ENCODE results near the gene SVIL. TPM values are rescaled to one million over a fixed set of nuclear protein-coding genes. Genes with fewer than 3 reads are reported as not detected.

SVIL gene
- total and polyA plus RNA-seq, 2 donors, result 11.5 to 25.8 TPM

DNA sequence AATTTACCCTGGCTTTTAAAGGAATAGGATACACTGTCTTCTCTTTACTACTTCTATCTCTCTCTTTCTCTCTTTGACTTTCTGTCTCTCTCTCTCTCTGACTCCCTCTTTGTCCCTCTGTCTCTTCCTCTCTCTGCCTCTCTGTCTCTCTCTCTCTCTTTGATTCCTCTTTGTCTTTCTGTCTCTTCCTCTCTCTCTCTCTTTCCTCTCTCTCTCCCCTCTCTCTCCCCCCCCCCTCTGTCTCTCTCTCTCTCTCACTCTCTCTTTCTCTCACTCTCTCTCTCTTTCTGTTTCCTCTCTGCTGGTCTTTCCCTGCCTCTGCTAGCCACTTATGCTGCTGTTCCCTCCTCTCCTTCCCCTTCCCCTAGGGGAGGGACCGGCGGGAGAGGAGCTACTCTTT is 196.9 kb downstream of the SVIL start:
- Histone ChIP-seq H3K9me3 (ENCODE audit: control insufficient read depth in 2 of 2, insufficient read depth in 1 of 2, low read length in 1 of 2) (peaks cover 0 to 23% of the 10 kb centered on the region in 2 donors), H3K27ac (ENCODE audit: low read depth in 1 of 2, low read length in 1 of 2) (no peak overlapping the region), H3K27me3 (ENCODE audit: control insufficient read depth in 2 of 2, insufficient read depth in 1 of 2, low read length in 1 of 2) (no peaks in the 10 kb centered on the region), H3K4me1 (ENCODE audit: control insufficient read depth in 2 of 2, insufficient read depth in 2 of 2, low read length in 2 of 2) (no peaks in the 10 kb centered on the region), H3K36me3 (ENCODE audit: control insufficient read depth in 2 of 2, insufficient read depth in 2 of 2, low read length in 1 of 2) (no peaks in the 10 kb centered on the region), H3K4me3 (ENCODE audit: low read length in 2 of 2) (no peak overlapping the region)
- no peak for DNase-seq (ENCODE audit: low read depth in 6 of 9, low spot score in 9 of 9)
- 100% methylated on average over 2 of the region's 2 CpGs for WGBS

GRCh38 chr10:29435809-29436501 is 198.8 kb downstream of the SVIL start:
- Histone ChIP-seq H3K36me3 (ENCODE audit: control insufficient read depth in 2 of 2, insufficient read depth in 2 of 2, low read length in 1 of 2) (no peaks in the 10 kb centered on the region), H3K4me3 (ENCODE audit: low read length in 2 of 2) (no peak overlapping the region), H3K27me3 (ENCODE audit: control insufficient read depth in 2 of 2, insufficient read depth in 1 of 2, low read length in 1 of 2) (no peaks in the 10 kb centered on the region), H3K4me1 (ENCODE audit: control insufficient read depth in 2 of 2, insufficient read depth in 2 of 2, low read length in 2 of 2) (no peaks in the 10 kb centered on the region), H3K9me3 (ENCODE audit: control insufficient read depth in 2 of 2, insufficient read depth in 1 of 2, low read length in 1 of 2) (peaks cover 0 to 23% of the 10 kb centered on the region in 2 donors), H3K27ac (ENCODE audit: low read depth in 1 of 2, low read length in 1 of 2) (no peak overlapping the region)
- WGBS, result 96% methylated on average over 6 of the region's 6 CpGs
- no peak for DNase-seq (ENCODE audit: low read depth in 6 of 9, low spot score in 9 of 9)

- Histone ChIP-seq H3K36me3 (ENCODE audit: control insufficient read depth in 2 of 2, insufficient read depth in 2 of 2, low read length in 1 of 2) (no peaks in the 10 kb centered on the region), H3K27me3 (ENCODE audit: control insufficient read depth in 2 of 2, insufficient read depth in 1 of 2, low read length in 1 of 2) (no peaks in the 10 kb centered on the region), H3K27ac (ENCODE audit: low read depth in 1 of 2, low read length in 1 of 2) (no peak overlapping the region), H3K4me3 (ENCODE audit: low read length in 2 of 2) (no peak overlapping the region), H3K4me1 (ENCODE audit: control insufficient read depth in 2 of 2, insufficient read depth in 2 of 2, low read length in 2 of 2) (no peaks in the 10 kb centered on the region), H3K9me3 (ENCODE audit: control insufficient read depth in 2 of 2, insufficient read depth in 1 of 2, low read length in 1 of 2) (peaks cover 0 to 20% of the 10 kb centered on the region in 2 donors)
- DNase-seq (ENCODE audit: low read depth in 6 of 9, low spot score in 9 of 9), result no peak
Observed at GRCh38 chr10:29434111-29434510, 200.7 kb downstream of the SVIL start.

DNA sequence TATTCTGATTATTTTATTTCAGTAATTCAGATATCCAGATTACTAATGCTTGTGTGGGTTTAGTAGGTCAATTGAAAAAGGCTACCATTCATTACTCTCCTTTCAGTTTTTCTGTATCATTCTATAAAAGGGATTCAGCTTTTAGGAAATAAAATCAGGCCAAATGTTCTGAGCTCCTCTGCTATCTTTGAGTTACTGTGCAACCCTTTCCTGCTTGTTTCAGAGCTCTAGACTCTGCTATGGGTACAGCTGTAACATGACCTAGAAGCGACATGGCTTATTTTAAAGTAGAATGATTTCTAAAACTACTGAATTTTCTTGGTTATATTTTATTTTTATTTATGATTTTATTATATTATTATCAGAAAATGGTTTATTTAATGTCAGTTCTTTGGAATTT is 203.1 kb downstream of the SVIL start:
- no peaks in the 10 kb centered on the region for H3K27me3 ChIP-seq (ENCODE audit: control insufficient read depth in 2 of 2, insufficient read depth in 1 of 2, low read length in 1 of 2)
- H3K9me3 ChIP-seq (ENCODE audit: control insufficient read depth in 2 of 2, insufficient read depth in 1 of 2, low read length in 1 of 2), result peaks cover 0 to 4% of the 10 kb centered on the region in 2 donors
- no peaks in the 10 kb centered on the region for H3K4me1 ChIP-seq (ENCODE audit: control insufficient read depth in 2 of 2, insufficient read depth in 2 of 2, low read length in 2 of 2)
- no peaks in the 10 kb centered on the region for H3K36me3 ChIP-seq (ENCODE audit: control insufficient read depth in 2 of 2, insufficient read depth in 2 of 2, low read length in 1 of 2)
- DNase-seq (ENCODE audit: low read depth in 6 of 9, low spot score in 9 of 9), result no peak
- H3K4me3 ChIP-seq (ENCODE audit: low read length in 2 of 2), result no peak overlapping the region
- 96% methylated on average over 1 of the region's 1 CpG for WGBS
- H3K27ac ChIP-seq (ENCODE audit: low read depth in 1 of 2, low read length in 1 of 2), result no peak overlapping the region

- H3K4me1 ChIP-seq (ENCODE audit: control insufficient read depth in 2 of 2, insufficient read depth in 2 of 2, low read length in 2 of 2), result no peaks in the 10 kb centered on the region
- peak in 1 of 9 donors; percentile 13 for DNase-seq (ENCODE audit: low read depth in 6 of 9, low spot score in 9 of 9)
- H3K27ac ChIP-seq (ENCODE audit: low read depth in 1 of 2, low read length in 1 of 2), result no peak overlapping the region
- no peaks in the 10 kb centered on the region for H3K9me3 ChIP-seq (ENCODE audit: control insufficient read depth in 2 of 2, insufficient read depth in 1 of 2, low read length in 1 of 2)
- no peak overlapping the region for H3K4me3 ChIP-seq (ENCODE audit: low read length in 2 of 2)
- 96% methylated on average over 4 of the region's 4 CpGs for WGBS
- H3K27me3 ChIP-seq (ENCODE audit: control insufficient read depth in 2 of 2, insufficient read depth in 1 of 2, low read length in 1 of 2), result no peaks in the 10 kb centered on the region
- H3K36me3 ChIP-seq (ENCODE audit: control insufficient read depth in 2 of 2, insufficient read depth in 2 of 2, low read length in 1 of 2), result no peaks in the 10 kb centered on the region
Observed at GRCh38 chr10:29430101-29430500, 204.7 kb downstream of the SVIL start.

DNA sequence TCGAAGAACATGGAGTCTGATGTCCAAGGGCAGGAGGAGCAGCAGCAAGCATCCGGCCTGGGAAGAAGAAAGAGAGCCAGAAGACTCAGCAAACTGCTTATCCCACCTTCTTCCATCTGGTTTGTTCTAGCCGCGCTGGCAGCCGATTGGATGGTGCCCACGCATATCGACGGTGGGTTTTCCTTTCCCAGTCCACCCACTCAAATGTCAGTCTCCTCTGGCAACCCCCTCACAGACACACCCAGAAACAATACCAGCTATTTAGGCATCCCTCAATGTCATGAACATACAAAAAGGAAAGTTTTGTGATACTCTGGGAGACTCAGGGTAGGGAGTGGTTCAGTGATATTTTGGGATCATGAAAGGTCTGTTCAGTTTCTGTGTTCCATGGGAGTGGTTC is 206.3 kb downstream of the SVIL start:
- no peak for DNase-seq (ENCODE audit: low read depth in 6 of 9, low spot score in 9 of 9)
- H3K36me3 ChIP-seq (ENCODE audit: control insufficient read depth in 2 of 2, insufficient read depth in 2 of 2, low read length in 1 of 2), result no peaks in the 10 kb centered on the region
- no peak overlapping the region for H3K27ac ChIP-seq (ENCODE audit: low read depth in 1 of 2, low read length in 1 of 2)
- no peaks in the 10 kb centered on the region for H3K9me3 ChIP-seq (ENCODE audit: control insufficient read depth in 2 of 2, insufficient read depth in 1 of 2, low read length in 1 of 2)
- no peaks in the 10 kb centered on the region for H3K4me1 ChIP-seq (ENCODE audit: control insufficient read depth in 2 of 2, insufficient read depth in 2 of 2, low read length in 2 of 2)
- 98% methylated on average over 8 of the region's 8 CpGs for WGBS
- no peaks in the 10 kb centered on the region for H3K27me3 ChIP-seq (ENCODE audit: control insufficient read depth in 2 of 2, insufficient read depth in 1 of 2, low read length in 1 of 2)
- no peak overlapping the region for H3K4me3 ChIP-seq (ENCODE audit: low read length in 2 of 2)

DNA sequence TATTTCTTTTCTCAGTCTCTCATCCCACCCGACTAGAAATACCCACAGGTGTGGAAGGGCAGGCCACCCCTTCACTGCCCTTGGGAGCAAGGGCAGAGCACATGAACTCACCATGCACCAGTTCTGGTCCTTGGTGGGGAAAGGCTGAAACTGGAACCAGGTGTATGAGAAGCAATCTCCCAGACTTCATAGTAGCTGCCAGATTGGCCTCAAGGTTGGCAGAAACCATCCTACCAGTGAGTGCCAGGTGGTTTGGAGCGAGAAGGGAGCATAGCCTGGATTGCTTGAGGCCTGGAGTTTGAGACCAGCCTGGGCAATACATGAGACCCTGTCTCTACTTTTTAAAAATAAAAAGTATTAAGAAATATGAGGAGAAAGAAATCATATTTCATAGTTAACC is 207.1 kb downstream of the SVIL start:
- Histone ChIP-seq H3K4me3 (ENCODE audit: low read length in 2 of 2) (no peak overlapping the region), H3K9me3 (ENCODE audit: control insufficient read depth in 2 of 2, insufficient read depth in 1 of 2, low read length in 1 of 2) (no peaks in the 10 kb centered on the region), H3K27ac (ENCODE audit: low read depth in 1 of 2, low read length in 1 of 2) (no peak overlapping the region), H3K27me3 (ENCODE audit: control insufficient read depth in 2 of 2, insufficient read depth in 1 of 2, low read length in 1 of 2) (no peaks in the 10 kb centered on the region), H3K4me1 (ENCODE audit: control insufficient read depth in 2 of 2, insufficient read depth in 2 of 2, low read length in 2 of 2) (no peaks in the 10 kb centered on the region), H3K36me3 (ENCODE audit: control insufficient read depth in 2 of 2, insufficient read depth in 2 of 2, low read length in 1 of 2) (no peaks in the 10 kb centered on the region)
- 97% methylated on average over 2 of the region's 2 CpGs for WGBS
- DNase-seq (ENCODE audit: low read depth in 6 of 9, low spot score in 9 of 9), result no peak

GRCh38 chr10:29426420-29426819 is 208.4 kb downstream of the SVIL start:
- DNase-seq (ENCODE audit: low read depth in 6 of 9, low spot score in 9 of 9), result no peak
- WGBS, result 0% methylated on average over 1 of the region's 1 CpG
- no peaks in the 10 kb centered on the region for H3K4me1 ChIP-seq (ENCODE audit: control insufficient read depth in 2 of 2, insufficient read depth in 2 of 2, low read length in 2 of 2)
- H3K27ac ChIP-seq (ENCODE audit: low read depth in 1 of 2, low read length in 1 of 2), result no peak overlapping the region
- H3K4me3 ChIP-seq (ENCODE audit: low read length in 2 of 2), result no peak overlapping the region
- peaks cover 0 to 6% of the 10 kb centered on the region in 2 donors for H3K36me3 ChIP-seq (ENCODE audit: control insufficient read depth in 2 of 2, insufficient read depth in 2 of 2, low read length in 1 of 2)
- no peaks in the 10 kb centered on the region for H3K9me3 ChIP-seq (ENCODE audit: control insufficient read depth in 2 of 2, insufficient read depth in 1 of 2, low read length in 1 of 2)
- H3K27me3 ChIP-seq (ENCODE audit: control insufficient read depth in 2 of 2, insufficient read depth in 1 of 2, low read length in 1 of 2), result no peaks in the 10 kb centered on the region

DNA sequence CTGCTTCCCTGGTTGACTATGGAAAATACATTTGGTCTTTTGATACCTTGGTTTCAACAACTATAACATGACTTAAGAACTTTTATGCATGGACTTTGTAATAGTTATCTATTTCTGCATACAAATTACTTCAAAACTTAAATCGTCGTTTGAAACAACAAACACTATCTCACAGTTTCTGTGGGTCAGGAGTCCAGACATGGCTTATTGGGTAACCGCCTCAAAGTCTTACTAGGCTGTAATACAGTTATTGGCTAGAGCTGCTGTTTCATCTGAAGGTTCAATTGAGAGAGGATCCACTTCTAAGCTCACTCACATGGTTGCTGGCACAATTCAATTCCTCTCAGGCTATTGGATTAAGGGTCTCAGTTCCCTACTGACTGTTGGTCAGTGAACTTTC is 210.8 kb downstream of the SVIL start:
- Histone ChIP-seq H3K27ac (ENCODE audit: low read depth in 1 of 2, low read length in 1 of 2) (no peak overlapping the region), H3K36me3 (ENCODE audit: control insufficient read depth in 2 of 2, insufficient read depth in 2 of 2, low read length in 1 of 2) (peaks cover 8 to 11% of the 10 kb centered on the region in 2 donors), H3K27me3 (ENCODE audit: control insufficient read depth in 2 of 2, insufficient read depth in 1 of 2, low read length in 1 of 2) (no peaks in the 10 kb centered on the region), H3K4me3 (ENCODE audit: low read length in 2 of 2) (no peak overlapping the region), H3K9me3 (ENCODE audit: control insufficient read depth in 2 of 2, insufficient read depth in 1 of 2, low read length in 1 of 2) (no peaks in the 10 kb centered on the region), H3K4me1 (ENCODE audit: control insufficient read depth in 2 of 2, insufficient read depth in 2 of 2, low read length in 2 of 2) (no peaks in the 10 kb centered on the region)
- WGBS, result over 99% methylated on average over 3 of the region's 3 CpGs
- DNase-seq (ENCODE audit: low read depth in 6 of 9, low spot score in 9 of 9), result no peak

Measured in thymus (tissue), 11 donors.